SKM-1 treated with dmso at 0.1 percent for 144 hours (cell line): ENCODE measurements around the gene PLCB3.

Experiments
- DNase-seq: peaks from one replicate; lab custom pipeline; 2025; ENCODE audit not compliant: unreplicated experiment; lab: John Stamatoyannopoulos, UW

The PLCB3 gene

DNA sequence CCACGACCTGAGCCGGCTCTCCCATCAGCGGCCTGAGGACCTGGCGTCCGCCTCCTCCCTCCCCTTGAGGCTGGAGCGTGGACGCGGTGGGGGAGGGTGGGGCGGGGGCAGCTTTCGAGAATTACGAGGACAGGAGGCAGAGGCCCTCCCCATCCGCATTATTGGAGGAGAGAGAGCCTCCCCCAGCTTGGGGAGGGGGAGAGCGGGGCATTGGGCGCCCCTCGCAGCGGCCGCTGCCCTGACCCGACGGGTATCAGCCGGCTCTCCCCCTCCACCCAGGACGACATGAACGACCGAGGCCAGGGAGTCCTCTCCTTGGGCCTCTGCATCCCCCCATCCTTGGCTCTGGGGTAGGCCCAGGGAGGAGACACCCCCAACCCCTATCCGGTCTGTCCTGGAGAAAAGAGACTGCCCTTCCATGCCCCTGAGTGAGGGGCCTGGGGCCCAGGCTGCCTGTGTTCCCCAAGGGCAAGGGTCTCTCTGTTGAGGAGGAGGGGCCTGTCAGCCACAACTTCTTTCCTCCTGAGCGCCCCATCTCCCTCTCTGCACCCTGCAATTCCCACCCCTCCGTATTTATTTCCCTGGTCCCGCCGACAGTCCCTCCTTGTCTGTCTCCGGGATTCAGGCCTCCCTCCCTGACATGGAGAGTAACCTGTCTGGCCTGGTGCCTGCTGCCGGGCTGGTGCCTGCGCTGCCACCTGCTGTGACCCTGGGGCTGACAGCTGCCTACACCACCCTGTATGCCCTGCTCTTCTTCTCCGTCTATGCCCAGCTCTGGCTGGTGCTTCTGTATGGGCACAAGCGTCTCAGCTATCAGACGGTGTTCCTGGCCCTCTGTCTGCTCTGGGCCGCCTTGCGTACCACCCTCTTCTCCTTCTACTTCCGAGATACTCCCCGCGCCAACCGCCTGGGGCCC, 34.8 kb downstream of the PLCB3 start:
- DNase-seq: no peak

DNA sequence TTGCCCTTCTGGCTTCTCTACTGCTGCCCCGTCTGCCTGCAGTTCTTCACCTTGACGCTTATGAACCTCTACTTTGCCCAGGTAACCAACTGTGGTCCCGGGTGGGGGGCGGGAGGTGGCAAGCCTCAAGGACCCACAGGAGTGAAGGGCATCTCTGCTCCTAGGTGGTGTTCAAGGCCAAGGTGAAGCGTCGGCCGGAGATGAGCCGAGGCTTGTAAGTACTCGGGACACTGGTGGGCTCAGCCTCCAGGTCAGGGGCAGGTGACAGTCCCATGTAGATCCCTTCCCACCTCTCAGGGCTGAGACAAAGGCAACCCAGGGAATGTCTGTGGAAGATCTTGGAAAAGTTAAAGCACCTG, 35.5 kb downstream of the PLCB3 start:
- DNase-seq: no peak

DNA sequence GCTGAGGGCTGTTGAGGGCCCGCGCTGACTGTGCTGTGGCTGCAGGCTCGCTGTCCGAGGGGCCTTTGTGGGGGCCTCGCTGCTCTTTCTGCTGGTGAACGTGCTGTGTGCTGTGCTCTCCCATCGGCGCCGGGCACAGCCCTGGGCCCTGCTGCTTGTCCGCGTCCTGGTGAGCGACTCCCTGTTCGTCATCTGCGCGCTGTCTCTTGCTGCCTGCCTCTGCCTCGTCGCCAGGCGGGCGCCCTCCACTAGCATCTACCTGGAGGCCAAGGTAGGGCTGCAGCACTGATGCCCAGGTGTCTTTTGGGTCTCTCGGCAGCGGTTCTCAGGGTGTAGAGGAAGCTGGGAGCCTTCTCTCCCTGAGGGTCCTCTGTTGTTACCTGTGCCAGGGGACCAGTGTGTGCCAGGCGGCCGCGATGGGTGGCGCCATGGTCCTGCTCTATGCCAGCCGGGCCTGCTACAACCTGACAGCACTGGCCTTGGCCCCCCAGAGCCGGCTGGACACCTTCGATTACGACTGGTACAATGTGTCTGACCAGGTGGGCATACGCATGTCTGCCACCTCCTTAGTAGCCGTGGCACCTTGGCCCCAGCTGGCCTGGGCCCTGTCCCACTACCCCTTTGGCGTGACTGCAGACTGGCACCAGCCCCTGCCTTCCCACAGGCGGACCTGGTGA, 36.5 kb downstream of the PLCB3 start:
- DNase-seq: no peak

DNA sequence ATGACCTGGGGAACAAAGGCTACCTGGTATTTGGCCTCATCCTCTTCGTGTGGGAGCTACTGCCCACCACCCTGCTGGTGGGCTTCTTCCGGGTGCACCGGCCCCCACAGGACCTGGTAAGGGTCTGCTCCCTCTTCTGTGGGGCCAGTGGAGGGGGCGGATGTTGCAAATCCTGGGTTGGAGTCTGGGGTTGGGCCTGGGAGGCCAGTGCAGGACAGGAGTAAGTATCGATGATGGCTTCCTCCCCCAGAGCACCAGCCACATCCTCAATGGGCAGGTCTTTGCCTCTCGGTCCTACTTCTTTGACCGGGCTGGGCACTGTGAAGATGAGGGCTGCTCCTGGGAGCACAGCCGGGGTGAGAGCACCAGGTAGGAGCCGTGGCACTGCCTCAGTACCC, 37.0 kb downstream of the PLCB3 start:
- DNase-seq: no peak

DNA sequence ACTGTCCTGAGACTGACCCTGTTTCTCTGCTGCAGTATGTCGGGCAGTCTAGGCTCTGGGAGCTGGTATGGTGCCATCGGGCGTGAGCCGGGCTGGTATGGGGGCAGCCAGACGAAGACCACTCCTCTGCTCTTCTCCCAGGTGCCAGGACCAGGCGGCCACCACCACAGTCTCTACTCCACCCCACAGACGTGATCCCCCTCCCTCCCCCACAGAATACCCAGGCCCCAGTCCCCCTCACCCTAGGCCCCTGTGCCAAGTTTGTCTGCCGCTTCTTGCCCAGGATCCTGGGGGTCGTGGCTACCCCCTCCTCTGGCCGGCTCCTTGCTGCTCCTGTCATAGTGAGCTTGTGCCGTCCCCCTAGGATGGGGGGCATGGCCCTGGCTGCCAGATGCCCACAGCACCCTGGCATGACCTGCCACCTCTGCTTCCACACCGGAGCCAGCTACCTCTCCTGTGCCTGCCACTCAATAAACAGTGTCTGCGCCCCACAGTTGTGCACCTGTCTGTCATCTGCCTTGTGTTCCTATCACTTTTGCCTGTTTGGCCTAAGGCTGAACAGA, 37.8 kb downstream of the PLCB3 start:
- DNase-seq: no peak

DNA sequence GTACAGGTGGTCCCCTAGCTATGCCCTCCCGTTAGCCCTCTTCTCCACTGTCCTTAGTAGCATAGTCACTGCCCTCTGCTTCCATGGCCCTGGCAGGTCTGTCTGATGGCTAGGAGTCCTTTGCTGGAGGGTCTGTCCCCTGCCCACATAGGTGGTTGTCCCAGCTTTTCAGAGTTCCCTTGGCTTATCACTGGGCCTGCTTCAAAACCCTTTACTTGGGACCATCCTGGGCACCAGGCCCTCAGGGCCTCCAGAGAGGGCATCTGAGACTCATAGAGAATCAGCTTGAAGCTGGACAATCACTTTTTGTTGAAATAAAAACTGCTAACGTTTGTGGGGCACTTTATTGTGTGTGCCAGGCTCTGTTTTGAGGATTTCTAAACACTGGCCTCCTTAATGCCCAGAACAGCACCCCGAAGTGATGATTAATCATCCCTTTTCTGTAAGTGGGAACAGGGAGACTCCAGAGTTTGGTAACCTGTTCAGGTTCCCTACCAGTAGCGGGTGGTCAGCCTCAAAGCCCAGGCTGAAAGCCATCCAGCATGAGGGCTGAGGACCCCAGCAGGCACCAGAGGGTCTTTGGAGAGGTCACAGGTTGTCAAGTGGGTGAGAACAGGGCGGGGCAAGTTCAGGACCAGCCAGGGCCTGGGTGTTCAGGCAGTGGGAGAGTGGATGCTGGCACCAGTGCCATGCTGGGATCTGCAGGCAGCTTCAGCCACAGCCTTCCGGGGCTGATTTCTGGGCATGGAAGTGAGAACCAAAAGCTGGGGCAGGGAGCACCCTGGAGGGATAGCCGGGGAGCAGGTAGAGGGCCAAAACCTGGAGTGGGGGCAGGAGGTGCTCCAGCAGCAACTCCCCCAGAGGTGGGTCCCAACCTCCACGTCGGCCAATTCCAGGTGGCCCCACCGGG, 39.3 kb downstream of the PLCB3 start:
- no peak for DNase-seq

DNA sequence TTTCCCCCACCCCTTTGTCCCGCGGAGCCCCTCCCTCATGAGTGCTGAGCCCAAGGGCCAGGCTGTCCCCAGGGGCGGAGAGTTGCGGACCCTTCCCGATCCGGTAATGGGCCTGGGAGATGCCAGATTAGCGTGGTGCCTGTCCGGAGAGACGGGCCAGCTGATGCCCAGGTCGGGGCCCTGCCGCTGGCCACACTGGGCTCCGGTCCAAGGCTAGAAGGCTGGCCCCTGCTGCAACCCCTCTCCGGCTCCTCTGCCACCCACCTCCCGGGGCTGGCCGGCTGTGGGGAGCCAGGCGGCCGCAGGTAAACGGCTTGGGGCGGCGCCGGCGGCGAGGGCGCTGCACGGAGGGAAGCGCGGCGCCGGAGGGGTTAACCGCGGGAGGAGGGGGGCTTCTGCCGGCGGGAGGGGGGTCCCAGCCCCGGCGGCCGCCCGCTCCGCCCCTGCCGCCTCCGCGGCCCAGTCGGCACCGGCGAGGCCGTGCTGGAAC, 40.0 kb downstream of the PLCB3 start, which contains the start of gene KCNK4:
Gene KCNK4, plus strand, starts transcription at position 41 of the 490 bp plus-strand sequence. CDS start 1,717 bp downstream, outside the sequence.
- no peak for DNase-seq

DNA sequence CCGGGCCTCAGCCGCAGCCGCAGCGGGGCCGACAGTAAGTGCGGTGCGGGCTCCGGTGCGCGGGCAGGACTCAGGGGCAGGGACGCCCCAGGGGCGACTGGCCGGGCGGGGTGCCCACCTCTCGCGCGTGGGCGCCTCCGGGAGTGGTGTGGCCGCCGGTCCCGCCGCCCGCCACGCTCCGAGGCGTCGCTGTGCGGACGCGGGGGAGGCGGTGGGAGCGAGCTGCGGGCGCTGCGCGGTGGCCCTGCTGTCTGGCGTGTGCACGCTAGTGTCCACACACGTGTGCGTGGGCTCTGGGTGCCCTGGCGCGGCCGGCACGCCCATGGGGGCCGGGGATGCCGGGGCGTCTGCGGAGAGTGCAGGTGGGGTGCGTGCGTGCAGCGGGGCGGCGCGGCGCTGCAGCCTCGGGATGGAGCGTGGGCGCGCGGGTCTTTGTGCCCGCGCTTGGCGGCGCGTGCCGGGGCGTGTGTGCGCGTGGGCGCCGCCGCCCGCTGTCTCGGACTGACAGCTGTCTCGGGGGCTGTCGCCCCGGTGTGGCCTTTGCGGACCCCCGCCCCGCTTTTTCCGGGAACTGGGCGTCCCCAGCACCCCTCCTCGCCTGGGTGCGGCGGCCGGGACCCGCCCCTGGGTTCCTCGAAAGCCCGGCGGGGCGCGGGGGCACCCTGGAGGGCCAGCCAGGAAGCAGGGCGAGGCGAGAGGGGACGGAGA, 40.6 kb downstream of the PLCB3 start:
- DNase-seq: no peak

DNA sequence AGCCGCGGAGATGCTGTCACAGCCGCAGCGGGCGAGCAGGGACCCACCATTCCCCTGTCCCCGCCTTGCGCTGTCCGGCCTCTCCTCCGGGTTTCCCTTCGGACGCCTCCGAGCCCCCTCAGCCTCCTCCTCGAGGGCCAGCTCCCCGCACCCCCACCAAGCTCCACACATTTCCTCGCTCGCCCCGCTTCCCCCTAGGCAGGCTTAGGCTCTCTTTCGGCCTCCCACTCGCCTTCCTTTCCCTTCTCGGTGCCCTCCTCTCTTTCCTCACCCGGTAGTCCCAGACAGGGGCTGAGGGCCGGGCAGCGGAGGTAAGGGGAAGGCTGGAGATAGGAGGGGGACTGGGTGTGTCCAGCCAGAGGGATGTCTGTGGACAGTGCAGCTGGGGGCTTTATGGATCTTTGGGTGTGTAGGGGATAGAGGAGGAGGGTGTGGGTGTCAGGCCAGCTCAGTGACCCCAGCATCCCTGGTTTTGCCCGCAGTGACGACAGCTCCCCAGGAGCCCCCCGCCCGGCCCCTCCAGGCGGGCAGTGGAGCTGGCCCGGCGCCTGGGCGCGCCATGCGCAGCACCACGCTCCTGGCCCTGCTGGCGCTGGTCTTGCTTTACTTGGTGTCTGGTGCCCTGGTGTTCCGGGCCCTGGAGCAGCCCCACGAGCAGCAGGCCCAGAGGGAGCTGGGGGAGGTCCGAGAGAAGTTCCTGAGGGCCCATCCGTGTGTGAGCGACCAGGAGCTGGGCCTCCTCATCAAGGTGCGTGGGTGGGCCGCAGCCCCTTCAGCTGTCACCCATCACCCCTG, 41.3 kb downstream of the PLCB3 start:
- DNase-seq: no peak

DNA sequence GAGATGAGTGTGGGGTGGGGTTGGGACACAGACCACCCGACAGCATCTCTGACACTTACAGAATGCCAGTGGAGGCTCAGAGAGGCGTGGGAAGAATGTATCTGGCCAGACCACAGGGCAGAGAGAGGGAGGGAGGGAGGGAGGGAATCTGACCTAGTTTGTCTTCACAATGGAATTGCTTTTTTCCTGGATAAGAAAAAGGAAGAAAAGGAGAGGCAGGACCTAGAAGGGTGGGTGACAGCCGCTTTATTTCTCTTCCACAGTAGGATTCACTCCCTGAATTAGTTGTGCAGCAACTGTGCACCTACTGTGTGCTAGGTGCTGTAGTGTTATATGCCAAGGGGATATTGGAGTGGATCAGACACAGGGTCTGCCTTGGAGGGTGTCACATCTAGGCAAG, 43.4 kb downstream of the PLCB3 start:
- no peak for DNase-seq

DNA sequence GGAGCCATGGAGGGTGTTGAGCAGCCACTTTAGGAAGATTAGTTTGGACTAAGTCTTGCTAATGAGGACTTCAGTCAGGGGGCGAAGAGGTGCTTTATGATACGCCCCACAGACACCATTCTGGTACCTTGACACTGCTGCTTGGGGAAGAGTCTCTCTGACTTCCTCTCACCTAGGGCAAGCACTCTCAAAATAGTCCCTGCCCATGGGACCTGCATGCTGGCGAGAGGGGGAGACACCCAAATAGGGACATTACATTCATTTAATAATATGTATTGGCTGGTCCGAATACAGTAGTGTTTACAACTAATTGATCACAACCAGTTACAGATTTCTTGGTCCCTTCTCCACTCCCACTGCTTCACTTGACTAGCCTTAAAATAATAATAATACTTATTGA, 44.4 kb downstream of the PLCB3 start:
- DNase-seq: no peak

DNA sequence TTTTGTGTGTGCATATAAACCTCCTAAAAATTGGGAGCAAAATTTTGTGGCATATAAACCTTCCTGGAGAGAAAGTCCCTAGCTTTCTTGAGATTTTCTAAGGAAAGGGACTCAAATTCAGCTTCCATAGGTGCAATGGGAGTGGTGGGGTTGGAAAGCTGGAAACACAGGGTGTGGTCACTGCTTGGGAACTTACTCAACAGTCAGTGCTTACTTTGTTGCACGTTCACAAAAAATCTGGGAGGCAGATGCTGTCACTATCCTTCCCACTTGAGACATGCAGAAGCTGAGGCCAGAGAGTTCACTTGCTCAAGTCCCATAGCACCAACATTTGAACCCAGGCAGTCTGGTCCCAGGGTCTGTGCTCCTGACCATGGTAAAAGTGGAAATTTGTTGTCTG, 44.9 kb downstream of the PLCB3 start:
- DNase-seq: no peak

DNA sequence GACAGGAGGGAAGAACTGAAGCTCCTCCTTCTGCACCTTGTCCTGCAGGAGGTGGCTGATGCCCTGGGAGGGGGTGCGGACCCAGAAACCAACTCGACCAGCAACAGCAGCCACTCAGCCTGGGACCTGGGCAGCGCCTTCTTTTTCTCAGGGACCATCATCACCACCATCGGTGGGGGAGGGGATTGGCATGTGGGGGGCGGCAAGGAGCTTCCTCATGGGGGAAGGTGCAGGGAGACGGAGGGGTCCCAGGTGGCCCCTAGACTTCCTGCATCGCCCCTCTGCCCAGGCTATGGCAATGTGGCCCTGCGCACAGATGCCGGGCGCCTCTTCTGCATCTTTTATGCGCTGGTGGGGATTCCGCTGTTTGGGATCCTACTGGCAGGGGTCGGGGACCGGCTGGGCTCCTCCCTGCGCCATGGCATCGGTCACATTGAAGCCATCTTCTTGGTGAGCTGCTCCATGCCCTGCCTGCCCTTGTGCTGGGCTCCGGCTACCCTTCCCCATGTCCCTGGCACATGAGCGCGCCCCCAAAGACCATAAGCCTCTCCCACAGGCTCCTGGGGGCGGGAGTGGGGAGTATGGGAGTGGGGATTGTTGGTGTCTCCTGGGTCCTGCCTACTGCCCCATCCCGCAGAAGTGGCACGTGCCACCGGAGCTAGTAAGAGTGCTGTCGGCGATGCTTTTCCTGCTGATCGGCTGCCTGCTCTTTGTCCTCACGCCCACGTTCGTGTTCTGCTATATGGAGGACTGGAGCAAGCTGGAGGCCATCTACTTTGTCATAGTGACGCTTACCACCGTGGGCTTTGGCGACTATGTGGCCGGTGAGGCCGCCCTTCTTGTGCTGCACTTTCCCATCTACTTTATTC, 45.7 kb downstream of the PLCB3 start:
- no peak for DNase-seq

DNA sequence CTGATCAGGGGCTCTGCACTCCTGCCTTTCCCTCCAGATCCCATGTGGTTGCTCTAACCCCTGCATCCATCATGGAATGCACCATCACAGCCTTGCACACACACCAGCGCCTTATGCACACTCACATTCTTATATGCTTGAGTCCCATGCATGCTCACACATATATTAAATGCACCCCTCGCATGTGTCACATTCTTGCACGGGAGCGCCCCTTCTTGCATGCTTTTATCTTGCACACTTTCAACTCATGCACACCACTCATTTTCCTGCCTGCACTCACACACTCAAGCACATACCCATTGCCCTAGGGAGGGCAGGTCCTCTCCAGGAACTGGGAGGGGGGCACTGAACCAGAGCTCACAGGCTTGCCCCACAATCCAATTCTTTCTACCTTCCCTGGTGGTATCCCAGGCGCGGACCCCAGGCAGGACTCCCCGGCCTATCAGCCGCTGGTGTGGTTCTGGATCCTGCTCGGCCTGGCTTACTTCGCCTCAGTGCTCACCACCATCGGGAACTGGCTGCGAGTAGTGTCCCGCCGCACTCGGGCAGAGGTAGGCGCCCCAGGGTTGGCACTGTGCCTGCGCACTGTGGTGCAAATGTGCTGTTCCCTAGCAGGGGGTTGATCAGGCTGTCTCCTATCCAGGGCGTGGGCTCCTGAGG, 46.5 kb downstream of the PLCB3 start:
- no peak for DNase-seq

DNA sequence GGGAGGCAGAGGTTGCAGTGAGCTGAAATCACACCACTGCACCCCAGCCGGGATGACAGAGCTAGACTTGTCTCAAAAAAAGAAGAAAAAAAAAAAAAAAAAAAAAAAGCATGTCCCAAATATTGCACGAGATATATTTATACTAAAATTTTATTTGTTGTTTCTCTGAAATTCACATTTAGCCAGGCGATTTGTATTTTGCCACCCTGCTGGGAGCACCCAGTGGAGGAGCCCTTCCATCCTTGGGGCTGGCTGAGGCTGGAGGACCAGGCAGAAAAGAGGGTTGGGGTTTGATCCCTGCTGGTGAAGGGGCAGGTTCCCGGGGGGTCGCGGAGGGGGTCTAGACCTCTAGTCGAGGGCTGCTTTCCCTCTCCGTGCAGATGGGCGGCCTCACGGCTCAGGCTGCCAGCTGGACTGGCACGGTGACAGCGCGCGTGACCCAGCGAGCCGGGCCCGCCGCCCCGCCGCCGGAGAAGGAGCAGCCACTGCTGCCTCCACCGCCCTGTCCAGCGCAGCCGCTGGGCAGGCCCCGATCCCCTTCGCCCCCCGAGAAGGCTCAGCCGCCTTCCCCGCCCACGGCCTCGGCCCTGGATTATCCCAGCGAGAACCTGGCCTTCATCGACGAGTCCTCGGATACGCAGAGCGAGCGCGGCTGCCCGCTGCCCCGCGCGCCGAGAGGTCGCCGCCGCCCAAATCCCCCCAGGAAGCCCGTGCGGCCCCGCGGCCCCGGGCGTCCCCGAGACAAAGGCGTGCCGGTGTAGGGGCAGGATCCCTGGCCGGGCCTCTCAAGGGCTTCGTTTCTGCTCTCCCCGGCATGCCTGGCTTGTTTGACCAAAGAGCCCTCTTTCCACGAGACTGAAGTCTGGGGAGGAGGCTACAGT, 47.9 kb downstream of the PLCB3 start:
- no peak for DNase-seq

DNA sequence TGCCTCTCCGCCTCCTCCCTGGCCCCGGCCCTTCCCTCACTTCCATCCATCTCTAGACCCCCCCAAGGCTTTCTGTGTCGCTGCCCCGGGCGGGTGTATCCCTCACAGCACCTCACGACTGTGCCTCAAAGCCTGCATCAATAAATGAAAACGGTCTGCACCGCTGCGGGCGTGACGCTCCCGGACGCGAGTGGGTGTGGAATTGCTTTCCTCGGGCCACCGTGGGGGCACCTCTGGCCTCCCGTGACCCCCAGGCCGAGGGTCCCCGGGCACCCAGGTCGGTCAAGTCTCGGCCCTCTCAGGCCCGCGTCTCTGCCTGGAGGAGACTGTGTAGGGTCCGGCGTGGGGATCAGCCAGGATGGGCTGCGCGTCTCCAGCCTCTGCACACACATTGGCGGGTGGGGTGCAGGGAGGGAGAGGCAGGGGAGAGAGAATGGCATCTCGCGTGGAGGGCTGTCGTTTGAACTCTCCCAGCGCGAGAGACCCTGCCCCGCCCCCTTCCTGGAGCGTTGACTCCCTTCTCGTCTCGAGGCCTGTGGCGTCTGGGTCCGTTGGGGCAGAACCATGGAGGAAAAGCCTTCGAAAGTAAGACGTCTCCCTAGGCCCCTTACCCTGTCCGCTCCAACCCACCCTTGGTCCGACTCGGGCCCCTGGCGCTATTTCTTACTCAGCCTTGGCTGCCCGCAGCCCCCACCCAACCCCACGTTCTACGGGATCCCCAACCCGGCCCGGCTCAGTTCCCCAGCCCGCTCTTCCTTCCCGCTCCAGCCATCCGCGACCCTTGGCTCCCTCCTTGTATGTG, 48.7 kb downstream of the PLCB3 start, which contains the start of gene CATSPERZ:
Gene CATSPERZ, plus strand, starts transcription at position 512 of the 802 bp plus-strand sequence. Its CDS starts 53 bp downstream, at position 565.
- DNase-seq: no peak
